ENCODE measurements around the gene MRAP.

GRCh38 chr21:32349333-32349944 is 50.8 kb downstream of the MRAP start:
- TF ChIP-seq CTCF (conservative IDR thresholded peaks at IDR 0.05), result no peak
- no peak for TF ChIP-seq EZH2 (IDR thresholded peaks at IDR 0.05; ENCODE audit: low read depth)

Measured in PC-9 (cell line).